Neural cell (in vitro differentiated cells): Measurements from ENCODE around the gene CNKSR2. TPM values are rescaled to one million over a fixed set of nuclear protein-coding genes. Genes with fewer than 3 reads are reported as not detected.

Source experiments
- H2AFZ ChIP-seq: fragments of 200-600, 300-800 bp; sonication (generic), shearing (Covaris generic); 2 replicates; pipeline ENCODE4 v1.6.0; 2014; ENCODE audit warnings: low read depth, mild to moderate bottlenecking, antibody characterized with exemption, low read length, moderate library complexity
- H3F3A ChIP-seq: fragments of 200-600 bp; shearing (Covaris generic); 2 replicates; pipeline ENCODE4 v1.6.1; 2016; ENCODE audit warnings: mild to moderate bottlenecking, moderate library complexity, mixed read lengths, antibody characterized with exemption, low read length; ENCODE audit not compliant: insufficient read depth, poor library complexity, severe bottlenecking
- H3K27ac ChIP-seq: fragments of 200-600, 300-800 bp; sonication (generic), shearing (Covaris generic); 2 replicates; pipeline ENCODE4 v1.5.1; 2014; ENCODE audit warnings: mild to moderate bottlenecking, low read length, moderate library complexity
- H3K27me3 ChIP-seq: fragments of 300-800, 200-600 bp; sonication (generic), shearing (Covaris generic); 2 replicates; pipeline ENCODE4 v1.6.0; 2014; ENCODE audit warnings: mild to moderate bottlenecking, low read depth, low read length, moderate library complexity; ENCODE audit not compliant: insufficient read depth
- H3K36me3 ChIP-seq: fragments of 300-800, 200-600 bp; sonication (generic), shearing (Covaris generic); 2 replicates; pipeline ENCODE4 v1.5.1; 2014; ENCODE audit warnings: mild to moderate bottlenecking, antibody characterized with exemption, low read length, moderate library complexity; ENCODE audit not compliant: insufficient read depth
- H3K4me2 ChIP-seq: fragments of 300-800, 200-600 bp; sonication (generic), shearing (Covaris generic); 2 replicates; pipeline ENCODE4 v1.6.0; 2014; ENCODE audit warnings: mild to moderate bottlenecking, low read length
- H3K4me3 ChIP-seq: fragments of 300-800, 200-600 bp; sonication (generic), shearing (Covaris generic); 2 replicates; pipeline ENCODE4 v1.5.1; 2014; ENCODE audit warnings: mild to moderate bottlenecking, low read length, moderate library complexity
- H3K79me2 ChIP-seq: fragments of 200-600 bp; shearing (Covaris generic); replicated peaks from 2 replicates; pipeline ENCODE4 v1.6.0; 2014; ENCODE audit warnings: mild to moderate bottlenecking, low read length, moderate library complexity; ENCODE audit not compliant: insufficient read depth
- H3K9ac ChIP-seq: fragments of 300-800, 200-600 bp; sonication (generic), shearing (Covaris generic); 2 replicates; pipeline ENCODE4 v1.6.1; 2016; ENCODE audit warnings: mild to moderate bottlenecking, low read length, mixed read lengths
- H3K9me2 ChIP-seq: fragments of 200-600 bp; shearing (Covaris generic); 2 replicates; pipeline ENCODE4 v1.6.1; 2016; ENCODE audit warnings: mild to moderate bottlenecking, low read length, mixed read lengths; ENCODE audit not compliant: insufficient read depth
- H3K9me3 ChIP-seq: fragments of 200-600, 300-800 bp; sonication (generic), shearing (Covaris generic); 2 replicates; pipeline ENCODE4 v1.6.1; 2016; ENCODE audit warnings: mild to moderate bottlenecking, mixed run types, low read length, moderate library complexity, mixed read lengths
- H4K20me1 ChIP-seq: fragments of 200-600 bp; shearing (Covaris generic); 2 replicates; pipeline ENCODE4 v1.6.1; 2016; ENCODE audit warnings: mild to moderate bottlenecking, mixed run types; ENCODE audit not compliant: insufficient read depth
- CTCF ChIP-seq: fragments of 450-650 bp; IDR thresholded peaks from 2 replicates; pipeline ENCODE4 v1.5.1; 2014; ENCODE audit warnings: antibody characterized with exemption, mild to moderate bottlenecking, moderate library complexity; ENCODE audit not compliant: poor library complexity, severe bottlenecking
- EP300 ChIP-seq: fragments of 450-650 bp; conservative IDR thresholded peaks from 2 replicates; pipeline ENCODE4 v1.6.1; 2014; ENCODE audit warnings: antibody characterized with exemption, mild to moderate bottlenecking, moderate library complexity; ENCODE audit not compliant: poor library complexity, severe bottlenecking
- EZH2 ChIP-seq: fragments of 200-600, 300-800 bp; shearing (Covaris generic), sonication (generic); IDR thresholded peaks from 2 replicates; pipeline ENCODE4 v1.6.1; 2014; ENCODE audit warnings: antibody characterized with exemption, low read length, borderline replicate concordance, mild to moderate bottlenecking; ENCODE audit not compliant: insufficient read depth, poor library complexity, severe bottlenecking
- MXI1 ChIP-seq: fragments of 450-650 bp; conservative IDR thresholded peaks from 2 replicates; pipeline ENCODE4 v1.6.1; 2014; ENCODE audit warnings: antibody characterized with exemption, mild to moderate bottlenecking; ENCODE audit not compliant: poor library complexity, severe bottlenecking
- POLR2AphosphoS5 ChIP-seq: IDR thresholded peaks from 2 replicates; pipeline ENCODE4 v1.6.1; 2012
- RAD21 ChIP-seq: fragments of 450-650 bp; conservative IDR thresholded peaks from 2 replicates; pipeline ENCODE4 v1.6.1; 2014; ENCODE audit warnings: antibody characterized with exemption, mild to moderate bottlenecking, moderate library complexity
- REST ChIP-seq: IDR thresholded peaks from 2 replicates; pipeline ENCODE4 v1.6.1; 2012; ENCODE audit warnings: borderline replicate concordance
- SMC3 ChIP-seq: fragments of 450-650 bp; conservative IDR thresholded peaks from 2 replicates; pipeline ENCODE4 v1.6.1; 2014; ENCODE audit warnings: antibody characterized with exemption, mild to moderate bottlenecking, moderate library complexity; ENCODE audit not compliant: poor library complexity
- TAF1 ChIP-seq: IDR thresholded peaks from 2 replicates; pipeline ENCODE4 v1.6.1; 2012; ENCODE audit warnings: low read depth
- polyA plus RNA-seq: library from polyadenylated mRNA; depleted of rRNA; stranded (reverse); fragments of >200 nt; gene quantifications from 2 replicates; pipeline ENCODE4 v1.2.3, GENCODE V29; 2014

The CNKSR2 gene
- polyA plus RNA-seq, 1 donor from 2014 or later = 31.1 TPM

- no peaks in the 10 kb centered on the region for H3K79me2 ChIP-seq
- no peak overlapping the region for H3K4me2 ChIP-seq
- no peaks in the 10 kb centered on the region for H3K27me3 ChIP-seq
- H3K9me3 ChIP-seq = no peaks in the 10 kb centered on the region
- H3K9me2 ChIP-seq = no peaks in the 10 kb centered on the region
- TF ChIP-seq REST (no peak), SMC3 (no peak), RAD21 (no peak), CTCF (no peak), EP300 (no peak), POLR2AphosphoS5 (no peak), EZH2 (no peak), MXI1 (no peak), TAF1 (no peak)
- no peaks in the 10 kb centered on the region for H4K20me1 ChIP-seq
- H2AFZ ChIP-seq = no peak overlapping the region
- no peak overlapping the region for H3K9ac ChIP-seq
- H3K27ac ChIP-seq = no peak overlapping the region
- H3K4me3 ChIP-seq = no peak overlapping the region
- no peaks in the 10 kb centered on the region for H3K36me3 ChIP-seq
- H3F3A ChIP-seq = no peaks in the 10 kb centered on the region
Measured at GRCh38 chrX:21437036-21437435, 62.8 kb downstream of the CNKSR2 start.

GRCh38 chrX:21438792-21439191 is 64.6 kb downstream of the CNKSR2 start:
- no peaks in the 10 kb centered on the region for H3K9me2 ChIP-seq
- TF ChIP-seq TAF1 (no peak), EZH2 (no peak), SMC3 (no peak), RAD21 (no peak)
- no peaks in the 10 kb centered on the region for H3F3A ChIP-seq
- no peak overlapping the region for H3K4me3 ChIP-seq
- H3K79me2 ChIP-seq = no peaks in the 10 kb centered on the region
- no peak overlapping the region for H3K9ac ChIP-seq
- no peak overlapping the region for H2AFZ ChIP-seq
- H3K36me3 ChIP-seq = no peaks in the 10 kb centered on the region
- H3K9me3 ChIP-seq = no peaks in the 10 kb centered on the region
- H4K20me1 ChIP-seq = no peaks in the 10 kb centered on the region
- H3K27ac ChIP-seq = no peak overlapping the region
- no peak overlapping the region for H3K4me2 ChIP-seq
- H3K27me3 ChIP-seq = no peaks in the 10 kb centered on the region

GRCh38 chrX:21440911-21441310 is 66.7 kb downstream of the CNKSR2 start:
- H3K36me3 ChIP-seq = no peaks in the 10 kb centered on the region
- H3K9ac ChIP-seq = no peak overlapping the region
- H2AFZ ChIP-seq = no peak overlapping the region
- H3K4me2 ChIP-seq = no peak overlapping the region
- H3K27me3 ChIP-seq = no peaks in the 10 kb centered on the region
- no peaks in the 10 kb centered on the region for H3F3A ChIP-seq
- H3K79me2 ChIP-seq = no peaks in the 10 kb centered on the region
- no peak overlapping the region for H3K4me3 ChIP-seq
- no peak overlapping the region for H3K27ac ChIP-seq
- H4K20me1 ChIP-seq = no peaks in the 10 kb centered on the region
- no peaks in the 10 kb centered on the region for H3K9me3 ChIP-seq
- H3K9me2 ChIP-seq = no peaks in the 10 kb centered on the region
- TF ChIP-seq EP300 (no peak), MXI1 (no peak), SMC3 (no peak), POLR2AphosphoS5 (no peak), RAD21 (no peak), CTCF (no peak), REST (no peak), EZH2 (no peak), TAF1 (no peak)
